Uterus (tissue), 4 donors: ENCODE results near the gene CDCP2. TPM values are rescaled to one million over a fixed set of nuclear protein-coding genes. Genes with fewer than 3 reads are reported as not detected.
A peak's percentile ranks its signal among the peaks of the same experiment; 100 is the strongest.

Experiments used
- DNase-seq, 2 donors: peaks; one replicate each; pipeline ENCODE4 v3.0.0-alpha.2; 2019 to 2020
- H3K27ac ChIP-seq, 2 donors: fragments of 200-600 bp; sonication (generic); 1 replicate in 1 of 2; 2 replicates in 1 of 2; pipeline ENCODE4 v1.5.1; 2016 to 2018
- H3K27me3 ChIP-seq, 2 donors: fragments of 200-600 bp; sonication (generic); one replicate each; pipeline ENCODE4 v1.5.1; 2018 to 2019; ENCODE audit warnings: control low read depth in 1 of 2
- H3K36me3 ChIP-seq, 2 donors: fragments of 200-600 bp; sonication (generic); one replicate each; pipeline ENCODE4 v1.5.1; 2019; ENCODE audit warnings: control low read depth in 1 of 2
- H3K4me1 ChIP-seq, 2 donors: fragments of 200-600 bp; sonication (generic); one replicate each; pipeline ENCODE4 v1.5.1; 2018 to 2019; ENCODE audit warnings: control low read depth in 1 of 2
- H3K4me3 ChIP-seq, 2 donors: fragments of 200-600 bp; sonication (generic); 1 replicate in 1 of 2; 2 replicates in 1 of 2; pipeline ENCODE4 v1.5.1; 2018 to 2019; ENCODE audit warnings: mild to moderate bottlenecking in 1 of 2
- H3K9me3 ChIP-seq, 2 donors: fragments of 200-600 bp; sonication (generic); one replicate each; pipeline ENCODE4 v1.5.1; 2019; ENCODE audit warnings: control low read depth in 1 of 2
- CTCF ChIP-seq, 4 experiments: fragments of 200-600 bp in 2 of 4; fragments of 450-650 bp in 2 of 4; sonication (generic) in 2 of 4; IDR thresholded peaks; one replicate each; pipeline ENCODE4 v1.5.1; 2016 to 2019; ENCODE audit warnings: antibody characterized with exemption in 4 of 4, mild to moderate bottlenecking in 2 of 4, moderate library complexity in 1 of 4
- POLR2A ChIP-seq, 2 donors: fragments of 450-650 bp; IDR thresholded peaks; one replicate each; pipeline ENCODE4 v1.6.1; 2016; ENCODE audit warnings: antibody characterized with exemption in 2 of 2, mild to moderate bottlenecking in 1 of 2, moderate library complexity in 1 of 2
- intact Hi-C: fragments of 100-400 bp; cut with DNase I; formaldehyde crosslinking; loops from one replicate; pipeline ENCODE4 v1.15.1; 2023; ENCODE audit warnings: low total_unique reads
- total RNA-seq, 4 donors: library from RNA; depleted of rRNA in 3 of 4; stranded (reverse); fragments of >200 nt in 3 of 4; gene quantifications; one replicate each; pipeline versions ENCODE4 v1.1.0 to v1.2.4, GENCODE V29; 2014 to 2023
- donor health status: DM: yes; HTN: yes; CAD: no.

The CDCP2 gene
- total RNA-seq, 4 donors from 2014 or later: 0.18 to 0.28 TPM; not detected in 2

GRCh38 chr1:54125386-54126070 lies 27.3 kb downstream of the CDCP2 start:
- Histone ChIP-seq H3K27me3 (no peaks in the 10 kb centered on the region), H3K27ac (no peak overlapping the region), H3K4me3 (no peak overlapping the region), H3K9me3 (no peaks in the 10 kb centered on the region), H3K36me3 (no peaks in the 10 kb centered on the region), H3K4me1 (no peaks in the 10 kb centered on the region)
- DNase-seq: no peak
- no peak for TF ChIP-seq POLR2A (IDR thresholded peaks at IDR 0.05)
- TF ChIP-seq CTCF (IDR thresholded peaks at IDR 0.05): peak in 3 of 4 experiments; percentile 10 to 40 (median 26)
- intact Hi-C loops: loop anchor here (10.0 kb wide), 1 partner anchor 139 kb away; no protein-coding TSS in a partner anchor

GRCh38 chr1:54124906-54125305 lies 27.9 kb downstream of the CDCP2 start:
- intact Hi-C loops: loop anchor here (5.0 to 10.0 kb wide), 2 partner anchors 140 to 367 kb away; no protein-coding TSS in a partner anchor
- TF ChIP-seq POLR2A (IDR thresholded peaks at IDR 0.05) (no peak), CTCF (IDR thresholded peaks at IDR 0.05) (no peak)
- Histone ChIP-seq H3K4me3 (no peak overlapping the region), H3K27me3 (no peaks in the 10 kb centered on the region), H3K4me1 (no peaks in the 10 kb centered on the region), H3K9me3 (no peaks in the 10 kb centered on the region), H3K27ac (no peak overlapping the region), H3K36me3 (no peaks in the 10 kb centered on the region)
- no peak for DNase-seq

GRCh38 chr1:54124472-54124871 lies 28.3 kb downstream of the CDCP2 start:
- Histone ChIP-seq H3K4me3 (no peak overlapping the region), H3K9me3 (no peaks in the 10 kb centered on the region), H3K4me1 (no peaks in the 10 kb centered on the region), H3K27ac (no peak overlapping the region), H3K27me3 (no peaks in the 10 kb centered on the region), H3K36me3 (no peaks in the 10 kb centered on the region)
- no peak for DNase-seq
- intact Hi-C loops: loop anchor here (5.0 to 10.0 kb wide), 2 partner anchors 140 to 368 kb away; no protein-coding TSS in a partner anchor
- TF ChIP-seq CTCF (IDR thresholded peaks at IDR 0.05): no peak
- TF ChIP-seq POLR2A (IDR thresholded peaks at IDR 0.05): no peak

- no peak overlapping the region for H3K27ac ChIP-seq
- no peak for DNase-seq
- H3K4me1 ChIP-seq: no peaks in the 10 kb centered on the region
- no peaks in the 10 kb centered on the region for H3K27me3 ChIP-seq
- no peaks in the 10 kb centered on the region for H3K36me3 ChIP-seq
- intact Hi-C loops: loop anchor here (5.0 to 10.0 kb wide), 2 partner anchors 142 to 369 kb away; no protein-coding TSS in a partner anchor
- TF ChIP-seq POLR2A (IDR thresholded peaks at IDR 0.05) (no peak), CTCF (IDR thresholded peaks at IDR 0.05) (no peak)
- no peak overlapping the region for H3K4me3 ChIP-seq
- no peaks in the 10 kb centered on the region for H3K9me3 ChIP-seq
Measured at GRCh38 chr1:54122992-54123391, 29.8 kb downstream of the CDCP2 start.

GRCh38 chr1:54122135-54122751 lies 30.6 kb downstream of the CDCP2 start:
- Histone ChIP-seq H3K27me3 (no peaks in the 10 kb centered on the region), H3K4me1 (no peaks in the 10 kb centered on the region), H3K36me3 (no peaks in the 10 kb centered on the region), H3K27ac (peak overlapping the region in 1 of 2 donors; percentile 2), H3K9me3 (no peaks in the 10 kb centered on the region), H3K4me3 (no peak overlapping the region)
- no peak for DNase-seq
- TF ChIP-seq CTCF (IDR thresholded peaks at IDR 0.05) (no peak), POLR2A (IDR thresholded peaks at IDR 0.05) (no peak)
- intact Hi-C loops: loop anchor here (5.0 to 10.0 kb wide), 2 partner anchors 143 to 370 kb away; no protein-coding TSS in a partner anchor
